ES-I3 (cell line): Measurements from ENCODE around the gene GPRIN1.
"Not testable (repeated sequence)": the region's sequence is repeated elsewhere in the genome, so short reads cannot be mapped to it uniquely, and the experiment has no call there.

Source experiments
- H3K36me3 ChIP-seq: 2 replicates; pipeline ENCODE4 v1.6.1; 2013; ENCODE audit warnings: mild to moderate bottlenecking, low read length, control low read depth, moderate library complexity; ENCODE audit not compliant: insufficient read depth
- H3K4me1 ChIP-seq: 2 replicates; pipeline ENCODE4 v1.6.1; 2013; ENCODE audit warnings: mild to moderate bottlenecking, control low read depth, low read length; ENCODE audit not compliant: insufficient read depth
- H3K9ac ChIP-seq: 2 replicates; pipeline ENCODE4 v1.6.1; 2013; ENCODE audit warnings: low read depth, mild to moderate bottlenecking, low read length, moderate library complexity
- H3K9me3 ChIP-seq: 2 replicates; pipeline ENCODE4 v1.6.1; 2013; ENCODE audit warnings: mild to moderate bottlenecking, low read length, moderate library complexity; ENCODE audit not compliant: control insufficient read depth, insufficient read depth

Gene GPRIN1

DNA sequence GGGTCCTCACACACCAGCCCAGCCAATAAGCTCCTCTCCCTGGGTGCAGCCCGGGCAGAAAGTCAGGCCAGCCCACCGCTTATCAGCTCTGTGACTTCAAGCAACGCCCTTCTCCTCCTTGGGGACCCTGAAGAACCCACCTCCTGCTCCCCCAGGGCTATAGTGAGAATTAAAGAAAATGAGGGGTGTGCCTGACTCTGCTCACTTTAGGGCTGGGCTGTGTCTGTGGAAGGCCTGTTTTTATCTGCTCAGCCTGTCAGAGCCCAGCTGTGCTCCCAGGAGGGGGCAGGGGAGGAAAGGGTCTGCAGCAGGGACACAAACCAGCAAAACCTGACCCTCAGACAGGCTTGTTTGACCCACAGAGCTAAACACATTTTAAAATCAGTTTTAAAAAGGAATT, 3.9 kb downstream of the GPRIN1 start:
- H3K9me3 ChIP-seq, result no peaks in the 10 kb centered on the region
- H3K4me1 ChIP-seq, result no peaks in the 10 kb centered on the region; the same call in 1 of the 2 replicates
- H3K9ac ChIP-seq, result no peak overlapping the region
- no peaks in the 10 kb centered on the region for H3K36me3 ChIP-seq

DNA sequence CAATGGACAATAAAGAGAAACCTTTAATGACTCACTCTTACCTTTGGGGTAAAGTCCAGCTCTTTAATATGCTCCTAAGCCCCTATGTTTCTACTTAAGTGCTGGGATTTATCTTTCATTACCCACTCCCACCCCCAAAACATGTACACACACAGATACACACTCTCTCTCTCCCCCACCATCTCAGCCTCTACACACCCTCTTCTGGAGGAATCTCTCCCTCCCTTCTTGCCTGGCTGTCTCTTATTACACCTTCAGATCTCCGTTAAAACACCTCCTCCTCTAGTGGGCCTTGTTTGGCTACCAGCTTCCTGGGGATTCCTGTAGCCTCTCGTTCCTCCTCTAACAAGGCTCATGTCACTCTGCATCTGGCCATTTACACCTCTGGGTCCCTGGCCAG, 6.9 kb downstream of the GPRIN1 start:
- Histone ChIP-seq H3K4me1 (no peaks in the 10 kb centered on the region; the same call in 1 of the 2 replicates), H3K9ac (no peak overlapping the region), H3K36me3 (no peaks in the 10 kb centered on the region), H3K9me3 (no peaks in the 10 kb centered on the region)

DNA sequence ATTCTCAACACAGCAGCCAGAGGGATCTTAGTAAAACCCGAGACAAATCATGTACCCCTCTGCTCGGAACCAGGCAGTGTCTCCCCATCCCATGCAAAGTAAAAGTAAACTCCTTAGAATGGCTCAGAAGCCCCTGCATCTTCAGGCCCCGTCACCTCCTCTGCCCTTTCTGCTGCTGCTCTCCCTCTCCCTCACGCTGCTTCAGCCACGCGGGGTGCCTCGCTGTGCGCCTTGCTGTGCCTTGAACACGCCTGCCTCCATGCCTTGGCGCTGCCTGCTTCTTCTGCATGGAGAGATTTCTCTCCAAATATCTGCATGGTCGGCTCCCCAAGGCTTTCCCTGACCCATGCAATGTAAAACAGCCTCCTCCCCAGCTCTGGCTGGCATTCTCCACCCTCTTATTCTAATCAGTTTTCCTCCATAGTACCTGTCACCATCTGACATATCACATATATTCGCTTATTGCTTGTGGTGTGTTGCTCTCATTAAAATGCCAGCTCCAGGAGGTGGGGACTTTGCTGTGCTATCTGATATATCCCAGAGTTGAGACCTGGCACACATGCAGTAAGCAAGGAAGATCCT, 8.0 kb downstream of the GPRIN1 start:
- peaks cover 3% of the 10 kb centered on the region; the same call in 1 of the 2 replicates for H3K9me3 ChIP-seq
- no peak overlapping the region for H3K9ac ChIP-seq
- H3K36me3 ChIP-seq, result no peaks in the 10 kb centered on the region
- no peaks in the 10 kb centered on the region; the same call in 1 of the 2 replicates for H3K4me1 ChIP-seq

DNA sequence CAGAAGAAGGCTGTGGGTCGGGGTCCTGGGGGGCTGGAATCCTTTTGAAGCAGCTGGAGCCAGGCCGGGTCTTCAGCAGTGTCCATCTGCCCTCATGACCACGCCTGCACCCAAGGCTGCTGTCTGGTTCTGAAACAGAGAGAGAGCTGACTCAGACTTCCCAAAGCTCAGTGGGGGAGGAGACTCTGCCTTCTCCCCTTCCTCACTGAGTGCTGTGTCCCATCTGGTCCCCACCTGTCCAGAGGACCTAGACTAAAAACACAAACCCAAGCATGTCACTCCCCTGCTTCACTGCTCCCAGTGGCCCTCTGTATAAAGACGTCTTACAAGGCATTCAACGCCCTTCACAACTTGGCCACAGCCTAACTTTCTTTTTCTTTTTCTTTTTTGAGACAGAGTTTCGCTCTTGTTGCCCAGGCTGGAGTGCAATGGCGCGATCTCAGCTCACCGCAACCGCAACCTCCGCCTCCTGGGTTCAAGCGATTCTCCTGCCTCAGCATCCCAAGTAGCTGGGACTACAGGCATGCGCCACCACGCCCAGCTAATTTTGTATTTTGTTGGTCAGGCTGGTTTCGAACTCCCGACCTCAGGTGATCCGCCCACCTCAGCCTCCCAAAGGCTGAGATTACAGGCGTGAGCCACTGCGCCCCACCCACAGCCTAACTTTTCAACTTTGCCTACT, 10.1 kb downstream of the GPRIN1 start:
- H3K9ac ChIP-seq, H3K36me3 ChIP-seq, H3K9me3 ChIP-seq, H3K4me1 ChIP-seq: not testable (repeated sequence)

GRCh38 chr5:176597417-176598389, 12.3 kb downstream of the GPRIN1 start:
- H3K9ac ChIP-seq, result peak overlapping the region; percentile 41; the same call in 1 of the 2 replicates
- H3K4me1 ChIP-seq, result no peaks in the 10 kb centered on the region
- H3K36me3 ChIP-seq, result no peaks in the 10 kb centered on the region
- peaks cover 7% of the 10 kb centered on the region; the same call in 1 of the 2 replicates for H3K9me3 ChIP-seq

GRCh38 chr5:176596689-176597416, 13.1 kb downstream of the GPRIN1 start:
- peaks cover 7% of the 10 kb centered on the region; the same call in 1 of the 2 replicates for H3K9me3 ChIP-seq
- peak overlapping the region; percentile 41; the same call in 1 of the 2 replicates for H3K9ac ChIP-seq
- no peaks in the 10 kb centered on the region for H3K4me1 ChIP-seq
- no peaks in the 10 kb centered on the region for H3K36me3 ChIP-seq

- Histone ChIP-seq H3K9me3 (peaks cover 7% of the 10 kb centered on the region; the same call in 1 of the 2 replicates), H3K4me1 (no peaks in the 10 kb centered on the region), H3K9ac (no peak overlapping the region), H3K36me3 (no peaks in the 10 kb centered on the region)
Measured at GRCh38 chr5:176596069-176596644, 13.8 kb downstream of the GPRIN1 start.

DNA sequence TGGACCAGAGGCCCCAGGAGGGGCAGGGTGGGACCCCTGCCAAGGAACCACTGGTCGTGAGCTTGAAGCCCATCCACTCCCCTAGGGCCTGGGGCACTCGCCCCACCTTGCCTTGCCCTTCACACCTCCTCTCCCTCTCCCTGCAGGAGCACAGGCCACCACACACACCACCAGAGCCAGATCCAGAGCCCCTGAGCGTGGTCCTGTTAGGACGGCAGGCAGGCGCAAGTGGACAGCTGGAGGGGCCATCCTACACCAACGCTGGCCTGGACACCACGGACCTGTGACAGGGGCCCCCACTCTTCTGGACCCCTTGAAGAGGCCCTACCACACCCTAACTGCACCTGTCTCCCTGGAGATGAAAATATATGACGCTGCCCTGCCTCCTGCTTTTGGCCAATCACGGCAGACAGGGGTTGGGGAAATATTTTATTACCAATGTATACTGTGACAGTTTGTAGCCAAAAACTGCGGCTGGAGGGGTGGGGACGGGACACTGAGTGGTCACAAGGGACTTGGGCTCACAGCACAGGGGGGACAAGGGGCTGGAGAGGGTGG, 14.5 kb downstream of the GPRIN1 start:
- H3K9me3 ChIP-seq, result peaks cover 7% of the 10 kb centered on the region; the same call in 1 of the 2 replicates
- H3K4me1 ChIP-seq, result no peaks in the 10 kb centered on the region
- H3K9ac ChIP-seq, result no peak overlapping the region
- H3K36me3 ChIP-seq, result no peaks in the 10 kb centered on the region

- H3K4me1 ChIP-seq, result no peaks in the 10 kb centered on the region
- no peaks in the 10 kb centered on the region for H3K36me3 ChIP-seq
- peaks cover 7% of the 10 kb centered on the region; the same call in 1 of the 2 replicates for H3K9me3 ChIP-seq
- H3K9ac ChIP-seq, result no peak overlapping the region
Measured at GRCh38 chr5:176594554-176594953, 15.4 kb downstream of the GPRIN1 start.

DNA sequence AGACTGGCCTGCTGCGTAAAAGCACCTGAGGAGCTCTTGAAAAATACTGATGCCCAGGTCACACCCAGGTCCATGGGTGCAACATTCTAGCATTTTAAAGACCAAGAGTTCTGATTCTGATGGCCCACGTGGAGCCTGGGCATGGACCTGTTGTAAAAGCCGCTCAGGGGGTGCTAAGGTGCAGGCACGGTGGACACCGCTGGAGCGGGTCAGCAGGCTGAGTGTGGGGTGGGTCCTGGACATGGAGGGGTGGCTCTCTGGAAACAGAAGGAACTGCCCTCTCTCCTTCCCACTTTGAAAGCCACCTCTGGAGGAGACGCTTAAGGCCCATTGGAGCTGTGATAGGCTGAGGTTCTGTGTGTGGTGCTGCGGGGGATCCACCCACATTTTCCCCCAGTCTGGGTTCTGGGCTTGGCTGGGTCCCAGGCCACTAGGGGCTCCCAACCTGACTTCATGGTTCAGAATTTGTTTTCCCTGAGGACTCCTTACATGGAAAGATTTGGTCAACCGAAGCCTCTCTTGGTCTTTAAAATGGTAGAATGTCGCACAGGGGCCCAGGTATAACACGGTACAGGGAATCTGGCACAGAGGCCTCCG, 16.6 kb downstream of the GPRIN1 start:
- H3K9me3 ChIP-seq, result peaks cover 7% of the 10 kb centered on the region; the same call in 1 of the 2 replicates

DNA sequence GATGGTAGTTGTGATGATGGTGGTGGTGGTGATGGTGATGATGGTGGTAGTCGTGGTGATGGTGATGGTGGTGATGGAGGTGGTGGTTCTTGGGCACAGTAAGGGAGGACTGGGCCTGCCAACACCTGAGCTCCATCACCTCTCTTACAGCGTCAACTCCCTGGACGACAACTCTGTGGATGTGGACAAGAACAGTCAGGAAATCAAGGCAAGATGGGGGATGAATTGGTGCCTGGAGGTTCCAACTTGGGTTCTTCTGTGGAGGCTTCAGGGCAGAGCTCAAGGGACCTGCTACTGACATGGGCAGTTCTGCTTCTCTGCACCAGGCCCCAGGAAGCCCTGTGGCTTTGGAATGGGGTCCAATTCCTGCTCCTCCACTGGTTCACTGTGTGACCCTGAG, 17.4 kb downstream of the GPRIN1 start:
- Histone ChIP-seq H3K9ac (no peak overlapping the region), H3K36me3 (no peaks in the 10 kb centered on the region), H3K9me3 (peaks cover 6% of the 10 kb centered on the region; the same call in 1 of the 2 replicates), H3K4me1 (no peaks in the 10 kb centered on the region)

More for the DNA sequence above, 16.6 kb downstream of the GPRIN1 start:
- Histone ChIP-seq H3K36me3 (no peaks in the 10 kb centered on the region), H3K9ac (no peak overlapping the region), H3K4me1 (no peaks in the 10 kb centered on the region)

GRCh38 chr5:176591667-176592066, 18.3 kb downstream of the GPRIN1 start:
- H3K36me3 ChIP-seq, H3K9me3 ChIP-seq, H3K4me1 ChIP-seq, H3K9ac ChIP-seq: not testable (repeated sequence)
